Ovary (tissue), 3 donors: ENCODE data around the gene NUBPL.
"Not testable (repeated sequence)": the region's sequence is repeated elsewhere in the genome, so short reads cannot be mapped to it uniquely, and the experiment has no call there.

Source experiments
- EP300 ChIP-seq: sonication (generic); formaldehyde crosslinking; IDR thresholded peaks from one replicate; pipeline ENCODE4 v1.6.1; 2017; ENCODE audit warnings: antibody characterized with exemption
- POLR2A ChIP-seq: fragments of 450-650 bp; IDR thresholded peaks from one replicate; pipeline ENCODE4 v1.6.1; 2017; ENCODE audit warnings: antibody characterized with exemption, mild to moderate bottlenecking, moderate library complexity
- TF ChIP-seq, protein P1 (sequence below), 3 donors: fragments of 450-650 bp in 2 of 3; fragments of 200-600 bp in 1 of 3; IDR thresholded peaks; one replicate each; pipeline versions ENCODE4 v1.5.1 to v1.8.0; 2016 to 2022; ENCODE audit warnings: antibody characterized with exemption in 3 of 3, mild to moderate bottlenecking in 1 of 3
- donor health status: DM: no; HTN: no; CAD: no.

DNA sequence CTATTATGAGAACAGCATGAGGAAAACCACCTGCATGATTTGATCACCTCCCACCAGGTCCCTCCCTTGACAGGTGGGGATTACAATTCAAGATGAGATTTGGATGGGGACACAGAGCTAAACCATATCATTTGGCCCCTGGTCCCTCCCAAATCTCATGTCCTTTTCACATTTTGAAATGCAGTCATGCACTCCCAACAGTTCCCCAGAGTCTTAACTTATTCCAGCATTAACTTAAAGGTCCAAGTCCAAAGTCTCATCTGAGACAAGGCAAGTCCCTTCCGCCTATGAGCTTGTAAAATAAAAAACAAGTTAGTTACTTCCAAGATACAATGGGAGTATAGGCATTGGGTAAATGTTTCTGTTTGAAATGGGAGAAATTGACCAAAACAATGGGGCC is 189.8 kb downstream of the NUBPL start:
- not testable (repeated sequence) for TF ChIP-seq EP300, POLR2A
- TF ChIP-seq, protein P1, sequence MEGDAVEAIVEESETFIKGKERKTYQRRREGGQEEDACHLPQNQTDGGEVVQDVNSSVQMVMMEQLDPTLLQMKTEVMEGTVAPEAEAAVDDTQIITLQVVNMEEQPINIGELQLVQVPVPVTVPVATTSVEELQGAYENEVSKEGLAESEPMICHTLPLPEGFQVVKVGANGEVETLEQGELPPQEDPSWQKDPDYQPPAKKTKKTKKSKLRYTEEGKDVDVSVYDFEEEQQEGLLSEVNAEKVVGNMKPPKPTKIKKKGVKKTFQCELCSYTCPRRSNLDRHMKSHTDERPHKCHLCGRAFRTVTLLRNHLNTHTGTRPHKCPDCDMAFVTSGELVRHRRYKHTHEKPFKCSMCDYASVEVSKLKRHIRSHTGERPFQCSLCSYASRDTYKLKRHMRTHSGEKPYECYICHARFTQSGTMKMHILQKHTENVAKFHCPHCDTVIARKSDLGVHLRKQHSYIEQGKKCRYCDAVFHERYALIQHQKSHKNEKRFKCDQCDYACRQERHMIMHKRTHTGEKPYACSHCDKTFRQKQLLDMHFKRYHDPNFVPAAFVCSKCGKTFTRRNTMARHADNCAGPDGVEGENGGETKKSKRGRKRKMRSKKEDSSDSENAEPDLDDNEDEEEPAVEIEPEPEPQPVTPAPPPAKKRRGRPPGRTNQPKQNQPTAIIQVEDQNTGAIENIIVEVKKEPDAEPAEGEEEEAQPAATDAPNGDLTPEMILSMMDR (IDR thresholded peaks at IDR 0.05), result not testable (repeated sequence)
